Upper lobe of left lung (tissue), 4 donors: ENCODE measurements around the gene SMAP2.

Experiments used
- EP300 ChIP-seq, 4 donors: sonication (generic); formaldehyde crosslinking; IDR thresholded peaks; one replicate each; pipeline ENCODE4 v1.5.1; 2017; ENCODE audit warnings: antibody characterized with exemption in 4 of 4, control low read depth in 2 of 4
- POLR2A ChIP-seq, 4 donors: fragments of 450-650 bp; IDR thresholded peaks; one replicate each; pipeline ENCODE4 v1.5.1; 2016 to 2017; ENCODE audit warnings: antibody characterized with exemption in 4 of 4, mild to moderate bottlenecking in 2 of 4
- POLR2AphosphoS5 ChIP-seq, 2 donors: sonication (generic); formaldehyde crosslinking; IDR thresholded peaks; one replicate each; pipeline ENCODE4 v1.5.1; 2017; ENCODE audit warnings: antibody characterized with exemption in 2 of 2
- TF ChIP-seq, protein P1 (sequence below), 6 experiments: fragments of 450-650 bp in 4 of 6; fragments of 200-600 bp in 2 of 6; sonication (generic) in 2 of 6; IDR thresholded peaks; one replicate each; pipeline ENCODE4 v1.5.1; 2016 to 2019; ENCODE audit warnings: antibody characterized with exemption in 6 of 6

DNA sequence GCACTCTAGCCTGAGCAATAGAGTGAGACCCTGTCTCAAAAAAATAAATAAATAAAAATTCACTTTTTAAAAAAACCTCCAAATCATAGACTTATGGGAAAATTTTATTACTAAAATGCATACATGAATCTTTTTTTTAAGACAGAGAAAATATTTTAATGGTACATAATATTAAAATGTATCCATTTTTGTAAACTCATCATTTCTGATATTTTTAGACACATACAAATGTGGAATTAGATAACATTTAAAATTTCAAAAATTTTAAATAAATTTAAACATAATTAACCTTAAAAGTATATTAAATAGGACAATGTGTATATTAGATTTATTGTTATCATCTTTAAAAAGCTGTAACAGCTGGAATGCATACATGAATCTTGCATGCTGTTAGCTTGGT lies 33.9 kb downstream of the SMAP2 start:
- TF ChIP-seq, protein P1, sequence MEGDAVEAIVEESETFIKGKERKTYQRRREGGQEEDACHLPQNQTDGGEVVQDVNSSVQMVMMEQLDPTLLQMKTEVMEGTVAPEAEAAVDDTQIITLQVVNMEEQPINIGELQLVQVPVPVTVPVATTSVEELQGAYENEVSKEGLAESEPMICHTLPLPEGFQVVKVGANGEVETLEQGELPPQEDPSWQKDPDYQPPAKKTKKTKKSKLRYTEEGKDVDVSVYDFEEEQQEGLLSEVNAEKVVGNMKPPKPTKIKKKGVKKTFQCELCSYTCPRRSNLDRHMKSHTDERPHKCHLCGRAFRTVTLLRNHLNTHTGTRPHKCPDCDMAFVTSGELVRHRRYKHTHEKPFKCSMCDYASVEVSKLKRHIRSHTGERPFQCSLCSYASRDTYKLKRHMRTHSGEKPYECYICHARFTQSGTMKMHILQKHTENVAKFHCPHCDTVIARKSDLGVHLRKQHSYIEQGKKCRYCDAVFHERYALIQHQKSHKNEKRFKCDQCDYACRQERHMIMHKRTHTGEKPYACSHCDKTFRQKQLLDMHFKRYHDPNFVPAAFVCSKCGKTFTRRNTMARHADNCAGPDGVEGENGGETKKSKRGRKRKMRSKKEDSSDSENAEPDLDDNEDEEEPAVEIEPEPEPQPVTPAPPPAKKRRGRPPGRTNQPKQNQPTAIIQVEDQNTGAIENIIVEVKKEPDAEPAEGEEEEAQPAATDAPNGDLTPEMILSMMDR (IDR thresholded peaks at IDR 0.05) = no peak
- TF ChIP-seq POLR2A (IDR thresholded peaks at IDR 0.05) (no peak), POLR2AphosphoS5 (IDR thresholded peaks at IDR 0.05) (no peak), EP300 (IDR thresholded peaks at IDR 0.05) (no peak)
